B cell (primary cell): ENCODE measurements around the gene TGFBRAP1.

Experiments used
- CTCF ChIP-seq: fragments of 200-600 bp; IDR thresholded peaks from one replicate; pipeline ENCODE4 v1.8.0; 2022; ENCODE audit warnings: antibody characterized with exemption, mild to moderate bottlenecking
- EZH2 ChIP-seq: IDR thresholded peaks from 2 replicates; pipeline ENCODE4 v1.6.1; 2012; ENCODE audit warnings: borderline replicate concordance, low read depth, mild to moderate bottlenecking, moderate library complexity, low read length; ENCODE audit not compliant: insufficient read depth, poor library complexity, severe bottlenecking

GRCh38 chr2:105338020-105338385 lies 8.5 kb upstream of the TGFBRAP1 start:
- no peak for TF ChIP-seq CTCF
- no peak for TF ChIP-seq EZH2
